SK-N-SH (cell line): ENCODE measurements around the gene NOB1. TPM values are rescaled to one million over a fixed set of nuclear protein-coding genes. Genes with fewer than 3 reads are reported as not detected.

Source experiments
- CTCF ChIA-PET: fragments of 300-600, 350-600 bp; formaldehyde crosslinking; extraction: SDS; loops from one replicate; lab custom pipeline; 2021; lab: Yijun Ruan, JAX
- POLR2A ChIA-PET: fragments of 350-600 bp; sonication (Branson Sonifier 250); formaldehyde crosslinking; extraction: SDS; loops from one replicate; lab custom pipeline; 2020; ENCODE audit warnings: antibody characterized with exemption, inconsistent platforms; lab: Yijun Ruan, JAX
- DNase-seq: peaks from one replicate; pipeline ENCODE4 v3.0.0; 2012
- H2AFZ ChIP-seq: fragments of 200-600 bp; sonication (generic); 2 replicates; pipeline ENCODE4 v1.8.1; 2016; ENCODE audit warnings: antibody characterized with exemption, mild to moderate bottlenecking, low read depth
- H3F3A ChIP-seq: fragments of 200-600 bp; sonication (generic); replicated peaks from 2 replicates; pipeline ENCODE3; 2016; ENCODE audit warnings: antibody characterized with exemption, mild to moderate bottlenecking; ENCODE audit not compliant: insufficient read depth
- H3K27ac ChIP-seq, 2 experiments: fragments of 200-500 bp in 1 of 2; fragments of 200-600 bp in 1 of 2; sonication (Bioruptor generic) in 1 of 2; sonication (generic), shearing (Covaris generic) in 1 of 2; 2 replicates each; pipeline versions ENCODE4 v1.5.1 to v1.6.1; 2014 to 2016; ENCODE audit warnings: low read depth in 2 of 2, inconsistent platforms in 1 of 2, low read length in 1 of 2, mild to moderate bottlenecking in 1 of 2, mixed read lengths in 1 of 2
- H3K27me3 ChIP-seq: fragments of 200-600 bp; sonication (generic), shearing (Covaris generic); 2 replicates; pipeline ENCODE4 v1.6.1; 2016; ENCODE audit warnings: mixed run types; ENCODE audit not compliant: insufficient read depth
- H3K36me3 ChIP-seq, 2 experiments: fragments of 200-500 bp in 1 of 2; fragments of 200-600 bp in 1 of 2; sonication (Bioruptor generic) in 1 of 2; sonication (generic) in 1 of 2; replicated peaks in 1 of 2; 2 replicates each; pipeline versions ENCODE3 to v1.5.1; 2014 to 2016; ENCODE audit warnings: low read length in 1 of 2, mild to moderate bottlenecking in 1 of 2; ENCODE audit not compliant: insufficient read depth in 2 of 2, control insufficient read depth in 1 of 2
- H3K4me1 ChIP-seq, 2 experiments: fragments of 200-500 bp in 1 of 2; fragments of 200-600 bp in 1 of 2; sonication (Bioruptor generic) in 1 of 2; sonication (generic), shearing (Covaris generic) in 1 of 2; 2 replicates each; pipeline versions ENCODE4 v1.5.1 to v1.6.1; 2014 to 2016; ENCODE audit warnings: low read depth in 1 of 2, low read length in 1 of 2, mixed run types in 1 of 2; ENCODE audit not compliant: insufficient read depth in 2 of 2, control insufficient read depth in 1 of 2
- H3K4me2 ChIP-seq: fragments of 200-600 bp; sonication (generic), shearing (Covaris generic); 2 replicates; pipeline ENCODE4 v1.6.1; 2017; ENCODE audit warnings: mixed run types
- H3K4me3 ChIP-seq, 2 experiments: fragments of 200-500 bp in 1 of 2; fragments of 200-600 bp in 1 of 2; sonication (Bioruptor generic) in 1 of 2; sonication (generic), shearing (Covaris generic) in 1 of 2; 2 replicates each; pipeline versions ENCODE4 v1.5.1 to v1.8.1; 2014 to 2016; ENCODE audit warnings: low read depth in 2 of 2, inconsistent platforms in 1 of 2, low read length in 1 of 2, mild to moderate bottlenecking in 1 of 2, mixed read lengths in 1 of 2, moderate library complexity in 1 of 2
- H3K79me2 ChIP-seq: fragments of 200-600 bp; sonication (generic); 2 replicates; pipeline ENCODE4 v1.8.1; 2017; ENCODE audit warnings: mild to moderate bottlenecking; ENCODE audit not compliant: insufficient read depth
- H3K9ac ChIP-seq: fragments of 200-600 bp; sonication (generic); 2 replicates; pipeline ENCODE4 v1.6.1; 2017; ENCODE audit warnings: mixed run types
- H3K9me2 ChIP-seq: fragments of 200-600 bp; sonication (generic); 2 replicates; pipeline ENCODE4 v1.6.1; 2017; ENCODE audit warnings: mixed run types
- H3K9me3 ChIP-seq: fragments of 200-600 bp; sonication (generic); 2 replicates; pipeline ENCODE4 v1.6.1; 2017; ENCODE audit warnings: mixed run types, mild to moderate bottlenecking, moderate library complexity
- H4K20me1 ChIP-seq: fragments of 200-600 bp; sonication (generic); 2 replicates; pipeline ENCODE4 v1.6.1; 2017; ENCODE audit warnings: mild to moderate bottlenecking, mixed run types; ENCODE audit not compliant: insufficient read depth
- CHD2 ChIP-seq: fragments of 150-350 bp; IDR thresholded peaks from 2 replicates; pipeline ENCODE4 v1.6.1; 2018; ENCODE audit warnings: low read length; ENCODE audit not compliant: partially characterized antibody
- EZH2phosphoT487 ChIP-seq: fragments of 200-600 bp; sonication (generic); IDR thresholded peaks from 2 replicates; pipeline ENCODE4 v1.6.1; 2017; ENCODE audit warnings: low read depth, mixed run types, mild to moderate bottlenecking, antibody characterized with exemption, moderate library complexity, borderline replicate concordance
- FOSL2 ChIP-seq: IDR thresholded peaks from 2 replicates; pipeline ENCODE4 v1.4.0; 2012; ENCODE audit warnings: low read depth, mild to moderate bottlenecking, moderate library complexity, borderline replicate concordance
- FOXM1 ChIP-seq: IDR thresholded peaks from 2 replicates; pipeline ENCODE4 v1.4.0; 2012; ENCODE audit warnings: low read depth, mild to moderate bottlenecking
- GABPA ChIP-seq: IDR thresholded peaks from 2 replicates; pipeline ENCODE4 v1.4.0; 2012; ENCODE audit warnings: low read depth, mild to moderate bottlenecking
- GATA2 ChIP-seq: sonication (generic); formaldehyde crosslinking; IDR thresholded peaks from 2 replicates; pipeline ENCODE4 v1.5.0; 2020; ENCODE audit warnings: mild to moderate bottlenecking, missing genetic modification reagents
- IRF3 ChIP-seq: fragments of 150-350 bp; IDR thresholded peaks from 2 replicates; pipeline ENCODE4 v1.6.1; 2016; ENCODE audit warnings: mild to moderate bottlenecking, low read depth, low read length
- MAX ChIP-seq: IDR thresholded peaks from 2 replicates; pipeline ENCODE4 v1.4.0; 2012; ENCODE audit warnings: low read depth
- MXI1 ChIP-seq: IDR thresholded peaks from 2 replicates; pipeline ENCODE4 v1.6.1; 2012; ENCODE audit warnings: mild to moderate bottlenecking, low read depth, low read length, improper control_type of control experiment
- NRF1 ChIP-seq: IDR thresholded peaks from 2 replicates; pipeline ENCODE4 v1.6.1; 2012; ENCODE audit warnings: low read depth, mild to moderate bottlenecking, low read length
- PBX3 ChIP-seq: IDR thresholded peaks from 2 replicates; pipeline ENCODE4; 2012
- POLR2AphosphoS5 ChIP-seq: IDR thresholded peaks from 2 replicates; pipeline ENCODE4 v1.6.1; 2012; ENCODE audit warnings: low read depth, low read length
- RCOR1 ChIP-seq: fragments of 150-350 bp; IDR thresholded peaks from 2 replicates; pipeline ENCODE4 v1.6.1; 2017; ENCODE audit warnings: antibody characterized with exemption, low read length
- TEAD4 ChIP-seq: IDR thresholded peaks from 2 replicates; pipeline ENCODE4 v1.4.0; 2012; ENCODE audit warnings: mild to moderate bottlenecking, borderline replicate concordance; ENCODE audit not compliant: insufficient read depth
- WGBS: methylation state at CpG from one replicate; pipeline ENCODE4 v1.1.6; 2017; ENCODE audit warnings: low lambda C conversion rate; 5-methylcytosine and 5-hydroxymethylcytosine counted together
- polyA plus RNA-seq, 3 experiments: library from polyadenylated mRNA; depleted of rRNA; stranded (reverse); fragments of >200 nt; gene quantifications; 2 replicates each; pipeline ENCODE4 v1.2.3, GENCODE V29; 2012

The NOB1 gene
- polyA plus RNA-seq, 1 of the 3 experiments (the other 2 are of a cell fraction), result 86.3 TPM

- Histone ChIP-seq H3K27me3 (no peaks in the 10 kb centered on the region), H3K9me2 (no peaks in the 10 kb centered on the region), H3K4me3 (no peak overlapping the region), H3F3A (peaks cover 17% of the 10 kb centered on the region), H3K9me3 (no peaks in the 10 kb centered on the region), H3K9ac (no peak overlapping the region), H3K4me1 (peaks cover 3 to 7% of the 10 kb centered on the region in 2 experiments; a peak in 2 of 4 replicates), H4K20me1 (no peaks in the 10 kb centered on the region)
- CTCF ChIA-PET, result interaction anchor here (0.7 to 1.5 kb wide), 2 partner anchors 9 to 54 kb away, joined by 3 read pairs; no protein-coding TSS in a partner anchor
- no peak for DNase-seq
- WGBS, result 90% methylated on average over 10 of the region's 10 CpGs
- TF ChIP-seq MXI1 (no peak), GABPA (no peak), NRF1 (no peak)
- TF ChIP-seq, all 33 proteins: peak for 0
- POLR2A ChIA-PET, result no interaction called here
- Histone ChIP-seq H2AFZ (no peak overlapping the region), H3K4me2 (no peak overlapping the region), H3K27ac (no peak overlapping the region), H3K79me2 (peaks cover 54% of the 10 kb centered on the region), H3K36me3 (peaks cover 6 to 14% of the 10 kb centered on the region in 2 experiments)
Measured at GRCh38 chr16:69720822-69721430, 33.8 kb downstream of the NOB1 start.

- Histone ChIP-seq H3K27ac (no peak overlapping the region), H3K9me3 (no peaks in the 10 kb centered on the region), H3K4me2 (no peak overlapping the region), H3K27me3 (no peaks in the 10 kb centered on the region), H3K4me3 (no peak overlapping the region), H3K9ac (no peak overlapping the region), H3K36me3 (peaks cover 11 to 15% of the 10 kb centered on the region in 2 experiments), H3K9me2 (no peaks in the 10 kb centered on the region), H4K20me1 (no peaks in the 10 kb centered on the region), H3K4me1 (no peaks in the 10 kb centered on the region), H2AFZ (no peak overlapping the region), H3K79me2 (peaks cover 27% of the 10 kb centered on the region; the same call in 1 of the 2 replicates), H3F3A (peaks cover 2% of the 10 kb centered on the region)
- TF ChIP-seq EZH2phosphoT487 (no peak), FOSL2 (no peak), POLR2AphosphoS5 (no peak)
- DNase-seq, result no peak
- ChIA-PET POLR2A (no interaction called here), CTCF (no interaction called here)
- WGBS, result 80% methylated on average over 10 of the region's 10 CpGs
Measured at GRCh38 chr16:69718111-69718764, 36.5 kb downstream of the NOB1 start.

- H3K79me2 ChIP-seq, result peaks cover 16% of the 10 kb centered on the region; the same call in 1 of the 2 replicates
- no peak overlapping the region for H2AFZ ChIP-seq
- H3F3A ChIP-seq, result peaks cover under 1% of the 10 kb centered on the region
- no peak for DNase-seq
- H3K9me3 ChIP-seq, result no peaks in the 10 kb centered on the region
- no peak overlapping the region for H3K4me3 ChIP-seq
- no peaks in the 10 kb centered on the region for H4K20me1 ChIP-seq
- H3K9ac ChIP-seq, result no peak overlapping the region
- no peaks in the 10 kb centered on the region for H3K9me2 ChIP-seq
- peaks cover 19 to 23% of the 10 kb centered on the region in 2 experiments for H3K36me3 ChIP-seq
- H3K27me3 ChIP-seq, result no peaks in the 10 kb centered on the region
- H3K27ac ChIP-seq, result no peak overlapping the region
- H3K4me2 ChIP-seq, result no peak overlapping the region
- no peak for TF ChIP-seq FOXM1
- TF ChIP-seq MAX, result no peak
- no peak for TF ChIP-seq CHD2
- TF ChIP-seq TEAD4, result no peak
- no peak for TF ChIP-seq PBX3
- TF ChIP-seq GATA2 (CRISPR knock-in tag), result no peak
- no peak for TF ChIP-seq IRF3
- TF ChIP-seq RCOR1, result no peak
- TF ChIP-seq NRF1, result no peak
- POLR2A ChIA-PET, result no interaction called here
- no peaks in the 10 kb centered on the region for H3K4me1 ChIP-seq
- WGBS, result 83% methylated on average over 6 of the region's 6 CpGs
- CTCF ChIA-PET, result interaction anchor here (0.7 to 1.5 kb wide), 4 partner anchors 8 to 321 kb away, joined by 3 to 5 read pairs (median 4); partner anchors contain the start of gene NOB1
Measured at GRCh38 chr16:69717066-69717465, 37.7 kb downstream of the NOB1 start.
